ENCODE measurements around the gene LRRC28.

Gene LRRC28

DNA sequence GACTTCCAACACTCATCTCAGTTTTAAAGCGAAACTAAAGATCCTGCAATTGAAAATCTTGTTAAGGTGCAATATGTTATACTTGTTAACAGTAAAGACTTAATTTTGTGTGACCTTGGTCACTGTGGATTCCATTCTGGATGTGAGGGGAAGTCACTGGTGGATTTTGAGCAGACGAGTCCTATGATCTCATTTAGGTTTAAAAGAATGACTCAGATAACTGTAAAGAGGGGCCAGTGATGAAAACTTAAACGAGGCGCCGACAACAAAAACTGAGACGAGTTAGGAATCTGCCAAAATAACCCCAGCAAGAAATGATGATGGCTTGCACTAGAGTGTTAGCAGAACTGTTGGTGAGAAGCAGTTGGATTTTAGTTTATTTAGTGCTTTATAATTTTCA is 56.5 kb downstream of the LRRC28 start:
- peak; percentile 13 for DNase-seq

DNA sequence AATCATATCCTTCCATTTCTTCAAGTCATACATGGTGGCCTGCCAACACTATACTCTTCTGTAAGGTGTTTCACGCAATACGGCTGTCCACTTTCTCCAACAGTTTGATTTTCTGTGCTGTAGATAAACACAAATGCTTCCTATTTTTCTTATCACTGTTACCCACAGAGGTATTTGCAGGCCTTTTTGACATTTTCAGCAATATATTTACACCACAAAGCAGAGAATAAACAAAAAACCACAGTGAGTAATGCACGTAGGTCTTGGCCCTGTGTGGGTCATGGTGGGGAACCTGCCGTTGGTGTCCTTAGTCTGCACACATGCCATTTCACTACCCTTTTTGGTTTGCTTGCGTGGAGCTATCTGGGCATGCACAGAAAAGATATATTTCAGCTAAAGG is 59.5 kb downstream of the LRRC28 start:
- no peak for DNase-seq

DNA sequence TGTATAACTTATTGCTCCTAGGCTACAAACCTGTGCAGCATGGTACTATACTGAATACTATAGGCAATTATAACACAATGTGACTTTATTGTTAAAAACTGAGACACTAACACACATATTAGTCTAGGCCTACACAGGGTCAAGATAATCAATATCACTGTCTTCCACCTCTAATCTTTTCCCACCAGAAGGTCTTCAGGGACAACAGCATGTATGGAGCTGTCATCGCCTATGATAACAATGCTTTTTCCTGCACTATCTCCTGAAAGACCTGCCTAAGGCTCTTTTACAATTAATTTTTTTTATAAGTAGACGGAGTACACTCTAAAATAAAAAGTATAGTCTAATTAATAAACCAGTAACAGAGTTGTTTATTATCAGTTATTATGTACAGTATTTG is 60.9 kb downstream of the LRRC28 start:
- no peak for DNase-seq

DNA sequence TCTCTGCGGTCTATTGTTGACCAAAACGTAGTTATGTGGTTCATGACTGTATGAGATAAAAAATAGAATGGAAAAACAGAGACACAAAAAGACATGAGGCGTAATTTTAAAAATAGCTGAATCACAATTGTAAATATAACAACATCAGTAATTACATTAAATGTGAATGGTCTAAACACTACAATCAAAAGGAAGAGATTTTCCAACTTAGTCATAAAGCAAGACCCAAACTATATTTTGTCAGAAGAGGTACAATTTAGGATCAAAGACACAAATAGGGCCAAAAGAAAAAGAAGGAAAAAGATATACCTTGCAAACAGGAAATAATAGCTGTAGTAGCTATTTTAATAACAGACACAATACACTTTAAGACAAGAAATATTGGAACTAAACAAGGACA is 61.5 kb downstream of the LRRC28 start:
- DNase-seq = no peak

DNA sequence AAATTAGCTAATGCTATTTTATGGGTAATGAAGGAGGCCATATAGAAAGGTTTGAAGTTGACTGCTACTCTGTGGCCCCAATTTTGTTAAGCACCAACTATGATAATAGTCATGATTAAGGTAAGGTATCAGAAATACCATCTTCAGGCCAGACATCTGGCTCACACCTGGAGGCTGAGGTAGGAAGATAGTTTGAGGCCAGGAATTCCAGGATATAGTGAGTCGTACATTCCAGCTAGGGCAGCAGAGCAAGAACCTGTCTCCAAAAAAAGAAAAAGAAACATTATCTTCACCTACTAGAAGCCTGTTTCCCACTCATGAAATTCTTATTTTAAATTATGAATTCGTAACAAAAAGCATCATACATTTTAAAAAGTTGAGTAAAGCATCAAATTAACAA is 64.4 kb downstream of the LRRC28 start:
- no peak for DNase-seq

DNA sequence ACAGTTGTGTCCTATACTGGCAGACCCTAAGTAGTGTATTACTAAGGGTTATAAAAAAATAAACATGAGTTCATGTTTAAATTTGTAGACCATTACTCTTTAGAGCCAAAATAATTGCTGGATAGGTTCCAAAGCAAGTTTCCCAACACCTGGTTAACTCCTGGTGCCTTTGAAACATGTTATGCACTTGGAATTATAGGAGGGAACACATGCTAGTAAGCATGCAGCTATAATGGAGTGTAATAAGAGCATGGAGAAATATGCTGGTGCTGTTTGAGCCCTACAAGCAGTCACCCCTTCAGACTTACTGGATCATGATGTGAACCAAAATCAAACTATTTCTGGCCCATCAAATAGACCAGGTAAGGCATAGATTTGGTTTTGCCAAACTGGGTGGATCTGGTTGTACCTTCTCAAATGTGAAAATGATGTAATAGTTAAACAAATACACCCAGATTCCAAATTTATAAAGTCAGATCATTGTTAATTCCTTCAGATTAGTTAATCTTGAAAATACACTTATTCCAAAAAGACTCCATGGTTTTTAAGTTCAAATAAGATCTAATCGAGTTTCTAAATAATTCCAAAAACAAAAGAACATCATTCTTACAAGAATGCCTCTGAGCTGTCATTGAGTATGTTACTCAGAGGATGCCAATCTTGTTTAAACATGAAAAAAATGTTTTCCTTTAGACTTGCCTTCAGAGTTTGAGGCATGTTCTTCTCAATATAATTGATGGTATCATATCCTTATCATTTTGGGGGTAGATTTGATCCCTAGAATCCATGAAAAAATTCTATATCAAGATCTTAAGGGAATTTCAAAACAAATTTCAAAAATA is 69.3 kb downstream of the LRRC28 start:
- no peak for DNase-seq

DNA sequence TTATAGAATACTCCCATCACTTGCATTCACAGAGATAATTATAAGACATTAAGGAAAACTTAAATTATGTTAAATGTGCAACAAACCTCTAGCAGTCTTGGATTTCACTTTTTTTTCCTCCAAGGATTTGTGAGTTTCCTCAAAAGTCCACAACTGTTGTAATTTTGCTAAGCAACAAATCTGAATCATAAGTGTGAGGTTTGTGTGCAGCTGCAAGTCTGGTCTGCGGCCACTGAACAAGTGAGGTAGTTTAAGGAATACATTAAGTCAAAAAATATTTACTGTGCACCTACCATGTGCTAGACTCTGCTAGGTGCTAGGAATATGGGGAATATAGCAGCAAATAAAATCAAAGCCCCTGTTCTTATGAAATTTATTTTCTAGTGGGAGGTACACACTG is 70.2 kb downstream of the LRRC28 start:
- DNase-seq = no peak

DNA sequence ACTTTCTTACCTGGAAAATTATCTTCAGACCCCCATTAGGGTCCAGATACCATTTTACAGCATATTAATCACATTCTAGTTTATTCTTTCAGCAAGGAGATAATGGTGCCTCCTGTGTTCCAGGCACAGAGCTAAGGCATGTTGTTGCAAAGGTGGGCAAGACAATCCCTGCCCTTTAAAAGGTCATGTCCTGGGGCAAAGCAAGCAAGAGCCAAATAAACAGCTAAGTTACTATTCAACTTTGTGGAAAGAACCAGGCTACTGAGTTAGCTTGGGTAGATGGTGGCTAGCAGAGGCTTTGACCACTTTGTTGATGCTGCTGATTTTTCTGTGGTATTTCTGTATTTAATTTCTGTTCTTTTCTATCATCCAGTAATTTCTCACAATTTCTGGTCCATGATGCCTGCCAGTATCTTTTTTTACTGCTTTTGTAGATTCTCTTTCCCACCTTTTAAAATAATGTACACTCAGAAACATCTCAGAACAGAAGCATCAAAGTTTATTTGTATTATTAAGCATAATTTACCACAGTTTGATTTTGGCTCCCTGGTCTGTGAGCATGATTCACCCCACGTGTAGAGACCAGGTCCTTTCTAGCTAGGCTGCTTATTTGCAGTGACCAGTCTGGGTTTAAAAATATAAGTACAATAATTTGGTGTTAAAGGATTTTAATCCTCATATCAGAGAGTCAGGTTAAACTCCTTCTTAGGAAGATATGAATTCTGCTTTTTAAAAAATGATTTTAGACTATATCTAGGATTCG is 71.5 kb downstream of the LRRC28 start:
- no peak for DNase-seq

DNA sequence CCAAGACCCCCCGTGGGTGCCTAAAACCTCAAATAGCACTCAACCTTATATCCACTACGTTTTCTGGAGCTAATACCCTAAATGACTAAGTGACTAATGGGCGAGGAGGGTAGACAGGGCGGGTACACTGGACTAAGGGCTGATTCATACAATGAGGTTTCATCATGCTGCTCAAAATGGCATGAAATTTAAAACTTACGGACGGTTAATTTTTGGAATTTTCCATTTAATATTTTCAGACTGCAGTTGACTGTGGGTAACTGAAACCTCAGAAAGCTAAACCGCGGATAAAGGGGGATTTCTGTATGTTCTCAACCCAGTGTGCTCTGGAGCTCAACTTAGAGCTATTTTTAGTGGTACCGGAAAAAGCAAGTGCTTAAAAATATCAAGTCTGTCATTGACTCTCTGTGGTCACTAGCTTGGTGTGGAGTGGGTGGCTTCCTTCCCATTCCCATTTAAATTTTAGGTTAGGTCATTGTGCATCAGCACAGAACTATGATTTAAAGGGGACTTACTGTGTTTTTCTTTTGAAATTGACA is 72.9 kb downstream of the LRRC28 start:
- no peak for DNase-seq

DNA sequence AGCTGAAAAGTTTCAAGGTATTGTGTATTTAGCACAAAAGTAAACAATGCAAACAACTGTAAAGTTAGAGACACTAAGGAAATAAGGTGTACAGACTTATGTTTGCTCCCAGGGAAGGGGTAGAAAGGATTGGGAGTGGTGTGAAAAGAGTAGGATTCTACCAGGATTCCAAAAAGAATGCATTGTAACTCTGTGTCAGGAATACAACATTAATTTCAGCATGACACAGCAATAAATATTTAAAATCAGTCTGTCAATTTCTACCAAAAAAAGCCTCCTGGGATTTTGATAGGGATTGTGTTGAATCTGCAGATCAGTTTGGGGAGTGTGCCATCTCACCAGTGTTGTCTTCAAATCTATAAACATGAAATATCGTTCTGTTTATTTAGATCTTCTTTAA is 73.4 kb downstream of the LRRC28 start:
- no peak for DNase-seq

DNA sequence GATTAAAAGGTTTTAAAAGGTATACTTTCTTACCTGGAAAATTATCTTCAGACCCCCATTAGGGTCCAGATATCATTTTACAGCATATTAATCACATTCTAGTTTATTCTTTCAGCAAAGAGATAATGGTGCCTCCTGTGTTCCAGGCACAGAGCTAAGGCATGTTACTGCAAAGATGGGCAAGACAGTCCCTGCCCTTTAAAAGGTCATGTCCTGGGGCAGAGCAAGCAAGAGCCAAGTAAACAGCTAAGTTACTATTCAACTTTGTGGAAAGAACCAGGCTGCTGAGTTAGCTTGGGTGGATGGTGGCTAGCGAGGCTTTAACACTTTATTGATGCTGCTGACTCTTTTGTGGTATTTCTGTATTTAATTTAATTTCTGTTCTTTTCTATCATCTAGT is 75.0 kb downstream of the LRRC28 start:
- no peak for DNase-seq

DNA sequence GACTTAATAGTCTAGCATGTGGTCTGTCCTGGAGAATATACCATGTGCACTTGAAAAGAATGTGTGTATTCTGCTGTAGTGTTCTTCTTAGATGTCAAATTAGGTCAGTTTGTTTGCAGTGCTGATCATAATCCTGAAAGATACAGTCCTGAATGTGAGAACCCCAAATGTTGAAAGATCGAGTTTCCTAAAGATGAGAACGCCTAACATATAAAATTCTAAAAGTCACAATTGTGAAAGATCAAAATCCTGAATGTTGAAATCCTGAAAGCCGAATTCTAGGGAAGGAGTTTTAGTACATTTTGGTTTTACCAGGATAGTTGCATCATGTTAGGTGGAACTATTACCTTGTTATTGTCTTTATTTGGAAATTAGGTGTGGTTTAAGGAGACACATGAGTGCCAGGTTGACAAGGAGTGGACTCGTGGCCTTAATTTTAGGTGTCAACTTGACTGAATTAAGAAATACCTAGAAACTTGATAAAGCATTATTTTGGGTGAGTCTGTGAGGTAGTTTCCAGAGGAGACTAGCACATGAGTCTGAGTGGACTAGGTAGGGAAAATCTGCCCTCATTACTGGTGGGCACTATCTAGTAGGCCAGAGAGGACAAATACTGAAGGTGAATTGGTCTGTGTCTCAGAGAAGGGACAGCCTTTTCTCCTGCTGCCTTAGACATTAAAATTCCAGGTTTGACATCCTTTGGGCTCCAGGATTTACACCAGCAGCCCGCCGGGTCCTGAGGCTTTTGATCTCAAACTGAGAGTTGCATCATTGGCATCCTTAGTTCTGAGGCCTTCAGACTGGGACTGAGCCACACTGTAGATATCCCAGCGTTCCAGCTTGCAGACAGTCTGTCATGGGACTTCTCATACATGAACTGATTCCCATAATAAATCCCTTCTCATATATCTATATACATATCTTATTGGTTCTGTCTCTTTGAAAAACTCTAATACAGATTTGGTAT is 77.1 kb downstream of the LRRC28 start:
- no peak for DNase-seq

DNA sequence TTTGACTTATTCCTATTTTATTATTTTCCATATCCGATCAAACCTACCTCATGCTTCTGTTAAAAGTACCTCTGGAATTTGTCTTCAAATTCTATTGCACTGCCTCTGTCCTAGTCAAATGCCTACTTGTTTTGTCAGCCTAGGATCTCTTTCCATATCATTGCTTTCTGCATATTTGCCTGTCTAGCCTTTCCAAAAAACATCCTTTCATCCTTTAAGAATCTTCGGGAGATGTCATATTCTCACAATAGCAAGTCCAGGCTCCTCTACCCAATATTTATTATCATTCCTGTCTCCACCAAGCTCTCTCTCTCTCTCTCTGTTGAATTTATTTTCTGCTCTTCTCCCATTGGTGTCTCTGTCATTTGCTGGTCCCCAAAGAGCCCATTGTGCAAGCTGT is 80.1 kb downstream of the LRRC28 start:
- no peak for DNase-seq

DNA sequence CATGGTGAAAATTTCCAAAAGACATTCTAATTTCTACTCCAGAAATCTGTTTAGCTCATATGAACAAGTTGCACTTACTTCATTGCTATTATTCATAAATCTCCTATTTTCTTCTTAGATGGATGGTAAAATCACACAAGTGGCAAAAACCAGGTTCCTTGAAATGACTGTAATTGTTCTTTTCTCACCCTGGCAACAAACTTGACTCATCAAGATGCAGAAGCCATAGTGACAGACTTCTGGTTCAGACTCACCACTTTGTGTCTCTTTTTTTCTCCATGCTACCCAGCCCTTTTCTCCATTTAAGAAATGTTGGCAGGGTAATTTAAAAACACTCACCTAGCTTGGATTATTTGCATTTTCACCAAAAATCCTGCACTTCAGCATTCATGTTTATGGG is 82.1 kb downstream of the LRRC28 start:
- no peak for DNase-seq

DNA sequence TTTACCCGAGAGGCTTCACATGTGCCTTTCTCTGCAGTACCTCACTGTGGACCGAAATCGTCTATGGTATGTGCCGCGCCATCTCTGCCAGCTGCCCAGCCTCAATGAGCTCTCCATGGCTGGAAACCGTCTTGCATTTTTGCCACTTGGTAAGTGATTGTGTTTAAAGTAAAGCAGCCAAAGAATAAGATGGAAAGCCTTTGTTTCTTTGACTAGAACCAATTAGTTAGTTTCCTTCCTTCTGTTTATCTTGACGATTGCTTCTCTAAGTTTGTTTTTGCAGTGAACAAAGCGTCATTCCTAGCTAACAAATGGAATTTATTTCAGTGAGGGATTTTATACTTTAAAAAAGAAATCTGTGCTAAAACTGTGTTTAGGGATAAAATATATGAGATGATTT is 82.7 kb downstream of the LRRC28 start:
- DNase-seq = no peak

DNA sequence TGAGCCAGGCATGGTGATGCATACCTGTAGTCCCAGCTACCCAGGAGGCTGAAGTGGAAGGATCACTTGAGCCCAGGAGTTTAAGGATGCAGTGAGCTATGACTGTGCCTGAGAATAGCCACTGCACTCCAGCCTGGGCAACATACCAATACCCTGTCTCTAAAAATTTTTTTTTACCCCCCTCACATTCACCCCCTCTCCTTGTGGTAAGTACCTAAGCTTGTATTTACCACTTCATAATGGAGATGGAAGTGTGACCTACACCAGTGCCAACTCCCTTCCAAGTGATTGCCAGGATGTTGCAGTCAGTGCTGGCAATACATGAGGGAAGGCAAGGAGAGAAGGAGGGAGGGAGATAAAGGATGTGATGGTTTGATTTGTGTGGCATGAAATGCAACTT is 84.2 kb downstream of the LRRC28 start:
- DNase-seq = no peak

DNA sequence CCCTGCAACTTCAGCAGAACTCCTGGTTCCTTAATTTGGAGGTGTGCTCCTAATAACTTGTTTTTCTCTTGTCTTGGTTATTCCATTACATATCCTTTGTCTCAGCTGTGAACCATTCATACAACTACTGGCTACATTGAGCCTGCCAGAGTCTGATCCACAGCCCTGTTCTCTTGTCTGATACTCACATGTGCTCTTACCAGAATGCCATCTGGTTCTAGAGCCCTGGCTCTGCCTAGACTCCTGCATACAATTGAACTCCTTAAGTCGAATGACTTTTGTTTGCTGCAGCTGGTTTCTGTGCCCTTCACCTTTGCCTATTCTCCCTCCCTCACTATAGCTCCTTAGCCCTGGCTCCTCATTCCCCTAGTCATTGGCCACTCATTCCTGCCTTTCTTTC is 85.5 kb downstream of the LRRC28 start:
- no peak for DNase-seq

DNA sequence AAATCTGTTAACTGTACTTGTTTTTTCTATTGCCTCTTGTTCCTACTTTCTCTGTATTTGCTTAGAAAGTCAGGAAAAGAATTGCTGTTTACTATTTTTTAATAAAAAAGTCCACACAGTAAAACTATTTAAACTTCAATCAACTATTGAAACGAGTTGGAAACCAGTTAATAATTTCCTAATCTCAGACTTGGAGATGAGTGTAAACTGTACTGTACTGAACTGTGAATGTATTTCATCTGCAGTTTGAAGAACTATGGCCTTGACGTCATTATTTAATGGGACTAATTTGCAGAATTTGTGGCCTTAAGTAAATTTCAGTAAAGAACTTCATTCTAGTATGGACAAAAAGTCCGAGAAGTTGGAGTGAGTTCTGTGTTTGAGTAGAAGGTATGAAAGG is 89.1 kb downstream of the LRRC28 start:
- DNase-seq = no peak

DNA sequence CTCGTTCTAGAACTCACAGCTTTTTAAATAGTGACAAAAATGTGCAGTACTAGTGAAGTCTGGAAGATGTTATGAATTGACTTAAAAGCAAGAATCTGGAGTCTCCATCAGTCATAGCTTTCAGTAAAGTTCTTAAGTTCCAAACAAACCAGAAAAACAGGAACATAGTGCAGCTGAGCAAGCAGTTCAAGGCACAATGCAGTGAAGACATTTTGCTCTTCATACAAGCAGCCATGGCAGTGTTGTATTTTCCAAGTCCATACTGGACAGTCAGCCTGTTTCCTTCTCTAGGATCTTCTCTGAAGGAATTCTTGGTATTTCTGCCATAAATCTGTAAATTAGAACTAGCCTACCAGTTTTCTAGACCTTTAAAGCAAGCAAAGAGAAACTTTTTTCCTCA is 90.5 kb downstream of the LRRC28 start:
- no peak for DNase-seq

DNA sequence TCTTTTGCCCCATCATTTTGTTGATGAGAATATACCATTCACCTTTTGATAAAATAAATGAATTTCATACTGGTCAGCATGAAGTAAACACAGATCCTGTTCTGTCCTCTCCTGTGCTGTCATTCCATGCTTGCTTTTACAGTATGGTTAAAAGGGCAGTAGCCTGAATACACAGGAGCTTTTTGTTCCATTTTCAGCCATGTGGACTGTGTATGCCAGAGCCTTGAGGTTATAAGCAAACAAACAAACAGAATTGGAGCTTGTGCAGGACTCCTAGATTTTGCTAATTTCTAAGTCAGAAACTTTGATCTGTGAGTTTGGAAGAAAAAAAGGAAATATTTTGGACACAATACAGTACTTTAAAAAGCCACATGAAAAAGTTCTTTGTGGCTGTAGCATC is 91.9 kb downstream of the LRRC28 start:
- DNase-seq = no peak

DNA sequence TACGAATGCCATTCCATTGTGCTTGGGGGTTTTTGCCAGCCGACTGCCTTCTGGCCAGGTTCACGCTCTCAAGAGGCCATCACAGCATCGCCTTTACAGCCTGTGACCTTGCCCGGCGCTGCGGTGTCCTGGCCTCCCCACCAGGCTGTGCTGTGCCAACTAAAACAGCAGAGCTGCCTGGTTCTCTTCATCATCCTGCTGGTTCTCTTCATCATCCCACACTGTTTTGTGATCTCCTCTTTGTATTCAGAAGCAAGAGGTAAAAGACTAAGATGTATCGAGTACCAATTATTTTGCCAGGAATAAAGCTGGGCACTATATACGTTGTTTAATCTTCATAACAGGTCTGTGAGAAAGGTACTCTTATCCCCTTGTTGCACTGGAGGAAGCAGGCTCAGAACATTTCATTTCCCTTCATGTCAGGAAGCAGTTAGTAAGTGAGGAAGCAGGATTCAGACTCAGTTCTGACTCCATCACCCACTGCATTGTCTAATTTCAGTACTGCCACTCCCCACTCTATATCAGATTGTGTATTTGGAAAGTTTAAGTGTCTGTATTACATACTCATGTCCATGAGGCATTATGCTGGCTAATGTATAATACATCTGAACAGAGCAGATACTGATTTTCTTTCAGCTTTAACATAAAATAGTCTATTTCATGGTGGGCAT is 92.7 kb downstream of the LRRC28 start:
- DNase-seq = peak; percentile 36

DNA sequence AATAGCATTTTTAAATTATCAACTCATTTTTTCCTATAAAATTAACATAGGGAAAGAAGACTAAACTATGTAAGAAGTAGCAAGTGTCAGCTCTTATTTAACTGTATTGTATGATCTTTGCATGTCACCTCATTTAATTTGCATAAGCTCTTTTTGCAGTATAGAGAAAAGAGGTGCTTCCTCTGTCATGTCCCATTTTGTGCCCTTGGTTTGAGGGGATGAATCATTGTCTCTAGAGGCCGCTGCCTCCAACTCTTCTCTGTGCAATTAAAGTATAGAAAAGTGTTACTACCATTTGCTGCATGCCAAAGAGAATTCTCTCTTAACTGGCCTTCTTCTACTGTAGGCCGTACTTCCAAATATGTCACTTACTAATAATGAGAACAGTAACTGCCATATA is 93.4 kb downstream of the LRRC28 start:
- DNase-seq = no peak

All from retina (tissue), 1 donor.